HG03097 (cell line): ENCODE data around the gene ZNF135.

Experiments used
- ATAC-seq: cut with Tn5 transposase; IDR thresholded peaks from one replicate; pipeline ENCODE4 v1.9.1; 2021; ENCODE audit not compliant: unreplicated experiment, low FRiP score

The ZNF135 gene

DNA sequence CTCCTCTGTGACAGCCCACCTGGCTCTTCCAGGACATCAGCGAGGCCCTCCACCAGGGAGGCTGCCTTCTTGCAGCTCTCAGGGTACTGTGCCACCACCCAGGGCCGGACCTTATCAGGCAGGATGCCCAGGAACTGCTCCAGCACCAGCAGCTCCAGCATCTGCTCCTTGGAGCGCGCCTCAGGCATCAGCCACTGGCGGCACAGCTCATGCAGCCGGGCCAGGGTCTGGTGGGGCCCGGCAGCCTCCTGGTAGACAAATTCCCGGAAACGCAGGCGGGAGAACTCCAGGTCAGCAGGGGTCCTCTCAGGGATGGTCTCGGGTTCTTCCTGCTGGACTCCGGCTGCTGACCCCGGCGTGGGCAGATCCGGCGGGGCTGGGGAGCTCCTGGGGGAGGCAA is 30.8 kb downstream of the ZNF135 start:
- ATAC-seq = no peak

DNA sequence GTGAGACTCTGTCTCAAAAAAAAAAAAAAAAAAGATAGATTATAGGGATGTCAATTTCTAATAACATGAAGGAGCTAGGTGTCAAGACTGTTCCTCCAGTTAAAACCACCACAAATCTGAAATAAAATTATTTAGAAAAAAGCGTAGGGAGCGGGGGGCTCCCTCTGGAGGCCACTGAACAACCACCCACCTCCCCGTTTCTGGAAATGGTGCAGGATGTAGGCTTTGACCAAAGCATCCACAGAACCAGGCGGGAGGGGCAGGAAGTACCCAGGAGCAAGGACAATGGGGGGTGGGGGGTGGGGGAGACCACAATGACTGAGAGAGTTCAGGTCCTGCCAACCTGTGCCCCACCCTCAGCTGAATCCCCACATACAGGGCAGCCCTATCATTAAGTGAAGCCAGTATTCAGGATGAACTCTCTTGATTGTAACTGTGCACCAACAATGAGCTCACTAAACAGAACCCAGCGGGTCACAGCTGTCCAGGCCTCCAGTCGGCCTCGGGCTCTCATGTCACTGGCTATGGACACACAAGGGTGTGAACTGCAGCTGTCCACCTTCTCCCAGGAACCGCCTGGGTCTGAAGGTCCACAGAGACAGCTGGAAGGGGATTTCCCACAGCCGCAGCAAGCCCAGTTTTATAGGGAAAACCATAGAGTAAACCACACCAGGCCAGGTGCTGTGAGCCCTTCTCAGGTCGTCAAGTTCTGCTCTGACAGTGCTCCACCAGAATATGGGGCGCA is 32.3 kb downstream of the ZNF135 start:
- no peak for ATAC-seq

DNA sequence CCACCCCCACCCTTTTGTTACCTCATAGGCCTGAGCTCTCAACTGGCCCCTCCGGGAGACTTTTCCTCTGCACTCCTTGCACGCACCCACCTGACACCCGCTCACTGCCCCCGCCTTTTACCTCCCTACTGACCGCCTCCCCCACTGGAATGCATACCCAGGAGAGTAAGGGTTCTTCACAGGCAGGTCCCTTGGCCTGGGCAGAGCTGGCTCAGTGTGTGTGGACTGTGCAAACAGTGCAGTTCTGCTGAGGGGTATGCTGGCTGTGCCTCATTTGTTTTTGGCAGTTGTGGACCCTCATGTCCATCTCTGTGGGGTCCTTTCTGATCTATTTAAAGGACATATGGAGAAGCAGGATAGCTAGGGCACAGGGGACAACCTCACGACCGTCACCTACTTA is 34.0 kb downstream of the ZNF135 start:
- ATAC-seq = no peak

DNA sequence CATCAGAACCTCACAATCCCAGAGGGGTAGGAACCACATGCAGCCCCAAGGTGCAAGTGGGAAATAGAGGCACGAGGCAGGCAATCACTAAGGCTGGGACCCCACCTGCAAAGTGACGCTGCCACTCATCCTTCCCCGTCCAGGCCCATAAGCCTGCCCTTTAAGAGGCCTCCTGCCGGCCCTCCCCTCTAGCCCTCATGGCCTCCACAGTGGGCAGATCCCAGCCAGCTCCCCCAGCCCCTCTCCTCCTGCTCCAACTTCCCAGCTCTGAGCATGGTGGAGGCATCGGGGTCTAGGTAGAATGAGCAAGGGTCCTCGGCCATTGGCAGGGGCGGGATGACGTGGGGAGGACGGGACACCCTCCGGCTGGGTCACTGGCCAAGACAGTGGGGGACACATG is 36.2 kb downstream of the ZNF135 start:
- ATAC-seq = no peak

DNA sequence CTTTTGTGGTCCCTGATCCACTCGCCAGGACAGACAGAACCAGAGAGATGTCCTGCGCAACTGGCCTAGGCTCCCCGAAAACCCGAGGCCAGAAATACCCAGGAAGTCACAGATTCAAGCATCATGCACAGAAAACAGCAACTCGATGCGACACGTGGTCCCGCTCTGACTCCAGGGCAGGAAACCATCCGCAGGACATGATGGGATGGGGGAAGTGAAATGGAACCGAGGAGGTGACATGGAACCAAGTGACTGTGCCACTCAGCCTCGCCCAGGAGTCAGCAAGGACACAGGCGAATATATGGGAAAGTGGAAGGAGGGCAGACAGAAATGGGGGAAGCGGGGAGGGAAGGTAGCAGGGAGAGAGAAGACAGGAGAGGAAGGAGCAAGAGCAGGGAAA is 37.8 kb downstream of the ZNF135 start:
- ATAC-seq = no peak

DNA sequence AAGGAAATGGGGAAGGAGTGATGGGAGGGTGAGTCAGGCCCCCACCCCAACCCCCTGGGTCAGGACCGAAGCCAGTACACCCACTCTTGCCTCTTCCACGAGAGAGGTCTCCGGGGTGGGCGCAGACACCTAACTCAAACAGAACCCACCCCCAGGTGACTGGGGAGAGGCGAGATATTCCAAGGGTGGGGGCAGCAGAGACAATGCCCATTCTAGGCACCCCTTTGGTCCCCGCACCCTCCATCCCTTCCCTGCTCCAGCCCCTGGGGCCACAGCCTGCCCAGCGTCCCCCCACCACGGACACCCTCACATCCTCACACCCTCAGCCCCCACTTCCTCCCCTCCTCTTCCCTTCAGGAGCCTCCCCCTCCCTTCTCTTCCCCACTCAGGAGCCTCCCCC is 38.3 kb downstream of the ZNF135 start:
- no peak for ATAC-seq

DNA sequence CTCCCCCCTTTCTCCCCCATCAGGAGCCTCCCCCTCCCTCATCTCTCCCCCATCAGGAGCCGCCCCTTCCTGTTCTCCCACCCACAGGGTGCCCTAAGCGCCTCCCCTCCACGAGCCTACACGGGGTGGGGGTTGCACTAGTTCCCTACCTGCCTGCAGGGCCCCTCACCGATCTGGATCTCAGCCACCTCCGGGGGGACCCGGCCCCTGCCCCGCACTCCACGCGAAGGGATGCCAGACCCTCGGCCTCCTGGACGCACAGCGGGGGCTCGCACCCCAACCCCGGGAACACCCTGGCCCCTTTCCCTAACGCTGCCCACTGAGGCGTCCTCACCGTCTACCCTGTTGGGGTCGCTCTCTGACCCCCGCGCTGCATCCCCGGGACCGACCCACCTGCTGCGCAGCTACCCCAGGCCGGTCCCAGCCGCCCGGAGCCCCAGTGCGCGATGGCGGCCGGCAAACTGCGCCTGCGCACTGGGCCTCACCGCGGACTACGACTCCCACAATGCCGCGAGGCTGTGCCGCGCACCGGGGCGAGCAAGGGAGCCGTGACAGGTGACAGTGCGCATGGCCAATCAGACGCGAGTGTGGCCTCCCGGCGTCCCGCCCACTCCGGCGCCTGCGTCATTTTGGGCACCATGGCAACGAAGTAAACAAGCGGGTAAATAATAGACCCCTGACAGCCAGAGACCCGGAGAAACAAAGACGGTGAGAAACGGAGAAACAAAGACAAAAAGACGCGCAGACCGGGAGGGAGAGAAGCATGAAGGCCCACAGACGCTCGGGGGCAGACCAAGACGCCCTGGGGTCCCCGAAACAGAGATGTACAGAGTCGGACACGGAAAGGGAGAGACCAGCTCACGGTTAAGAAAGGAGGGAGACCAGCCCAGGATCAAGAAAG is 38.9 kb downstream of the ZNF135 start, which contains the start of gene ZSCAN18:
Gene ZSCAN18 (minus strand): TSS at position 451 of the 901 bp plus-strand sequence. CDS start 7,964 bp downstream, outside the sequence.
- no peak for ATAC-seq

DNA sequence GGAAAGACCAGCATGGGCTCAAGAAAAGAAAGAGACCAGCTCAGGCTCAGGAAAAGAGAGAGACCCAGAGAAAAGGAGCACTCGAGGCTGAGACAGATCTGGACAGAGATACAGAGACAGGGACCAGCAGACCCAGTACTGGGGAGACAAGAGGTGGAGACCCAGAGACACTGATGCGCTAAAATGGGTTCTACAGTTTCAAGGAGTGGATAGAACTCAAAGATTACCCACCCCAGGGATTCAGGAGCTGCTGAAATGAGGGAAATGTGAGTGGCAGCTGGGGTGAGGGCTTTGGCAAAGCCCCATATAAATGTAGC is 39.6 kb downstream of the ZNF135 start:
- ATAC-seq = no peak

DNA sequence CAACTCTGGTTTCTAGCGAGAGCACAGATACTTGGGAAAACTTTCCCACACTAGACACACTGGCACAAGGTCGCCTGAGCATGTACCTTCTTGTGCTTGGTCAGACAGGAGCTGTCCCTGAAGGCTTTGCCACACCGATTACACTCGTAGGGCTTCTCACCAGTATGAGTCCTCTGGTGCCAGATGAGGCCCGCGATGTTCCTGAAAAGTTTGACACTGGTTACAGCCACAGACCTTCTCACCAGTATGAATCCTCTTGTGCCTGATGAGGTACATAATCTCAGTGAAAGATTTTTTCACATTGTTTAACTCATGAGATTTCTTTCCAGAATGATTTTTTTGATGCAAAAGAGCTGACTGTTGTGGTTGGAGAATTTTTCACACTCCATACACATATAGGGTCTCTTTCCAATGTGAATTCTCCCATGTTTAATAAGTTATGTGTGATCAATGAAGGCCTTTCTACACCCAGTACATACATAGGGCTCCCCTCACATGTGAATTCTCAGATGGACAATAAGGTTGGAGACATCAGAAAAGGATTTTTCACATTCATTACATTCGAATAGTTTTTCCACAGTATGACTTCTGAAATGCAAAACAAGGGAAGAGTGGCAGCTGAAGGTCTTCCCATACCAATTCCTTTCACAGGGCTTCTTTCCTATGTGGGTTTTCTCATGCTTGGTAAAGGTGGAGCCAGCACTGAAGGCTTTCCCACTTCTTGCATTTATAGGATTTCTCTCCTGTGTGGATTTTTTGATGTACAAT is 48.9 kb downstream of the ZNF135 start:
- ATAC-seq = no peak

DNA sequence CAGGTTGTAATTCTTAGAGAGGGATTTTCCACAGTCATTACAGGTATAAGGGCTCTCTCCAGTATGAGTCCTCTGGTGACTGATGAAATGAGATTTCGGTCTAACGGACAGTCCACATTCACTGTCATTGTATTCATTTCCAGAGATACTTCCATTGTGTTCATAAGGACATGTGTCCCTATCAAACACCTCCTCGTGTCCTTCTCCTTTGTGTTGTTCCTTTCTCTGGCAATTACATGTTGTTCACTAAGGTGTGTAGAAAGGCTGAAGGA is 49.4 kb downstream of the ZNF135 start:
- no peak for ATAC-seq

DNA sequence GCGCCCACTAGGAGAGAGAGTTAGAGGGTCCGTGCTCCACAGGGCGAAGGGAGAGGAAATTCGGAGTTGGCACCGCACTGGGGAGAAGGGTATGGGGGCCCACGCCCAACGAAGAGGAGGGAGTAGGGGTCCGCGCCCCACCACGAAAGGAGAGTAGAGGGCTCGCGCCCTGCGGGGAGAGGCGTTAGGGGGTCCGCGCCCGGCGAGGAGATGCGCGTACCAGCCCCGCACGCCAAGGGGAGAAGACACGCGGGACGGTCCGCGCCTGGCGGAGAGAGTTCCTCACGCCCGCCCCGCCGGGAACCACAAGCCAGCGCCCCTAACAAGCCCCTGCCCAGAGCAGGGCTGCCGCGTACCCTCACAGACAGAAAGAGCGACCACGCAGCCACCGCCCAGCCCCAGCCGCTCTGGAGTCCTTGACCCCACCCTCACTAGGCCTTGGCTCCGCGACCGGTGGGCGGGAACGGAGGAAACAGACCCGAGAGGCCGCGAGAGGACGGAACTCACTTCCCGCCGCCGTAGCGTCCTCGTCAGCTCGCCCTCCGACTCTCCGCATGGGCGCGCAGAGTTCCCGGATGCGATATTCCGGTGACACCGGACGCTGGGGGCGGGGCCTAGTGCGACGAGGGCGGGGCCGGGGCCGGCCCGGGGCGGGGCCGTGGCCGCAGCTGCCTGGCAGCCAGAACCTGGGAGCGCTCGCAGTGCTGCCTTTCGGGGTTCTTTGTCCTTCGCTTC is 58.9 kb downstream of the ZNF135 start:
- no peak for ATAC-seq

DNA sequence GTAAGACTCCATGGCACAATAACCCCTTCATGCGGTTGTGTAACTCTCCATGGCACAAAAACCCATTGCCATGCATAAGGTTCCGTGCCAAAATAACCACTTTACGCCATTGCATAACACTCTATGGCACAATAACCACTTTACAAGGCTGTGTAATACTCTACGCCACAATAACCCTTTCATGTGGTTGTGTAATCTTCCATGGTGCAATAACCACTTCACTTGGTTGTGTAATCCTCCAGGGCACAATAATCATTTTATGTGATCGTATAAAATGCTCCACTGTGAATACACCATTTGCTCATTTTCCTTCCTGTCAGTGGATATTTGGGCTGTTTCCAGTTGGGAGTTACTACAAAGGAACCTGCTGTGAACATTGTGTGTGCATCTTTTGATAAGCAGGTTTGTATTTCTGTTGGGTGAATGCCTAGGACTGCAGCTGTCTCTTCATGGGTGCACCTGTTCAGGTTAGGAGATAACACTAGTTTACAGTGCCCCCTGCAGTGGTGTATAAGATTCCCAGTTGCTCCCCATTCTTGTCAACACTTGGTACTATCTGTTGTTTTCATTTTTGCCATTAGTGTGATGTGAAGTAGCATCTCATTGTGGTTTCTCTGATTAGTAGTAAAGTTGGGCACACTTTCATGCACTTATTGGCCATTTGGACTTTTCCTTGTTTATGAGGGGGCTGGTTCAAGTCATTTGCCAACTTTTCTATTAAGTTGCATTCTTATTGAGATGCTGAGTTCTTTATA is 60.1 kb downstream of the ZNF135 start:
- ATAC-seq = no peak
